Progenitor cell of endocrine pancreas (in vitro differentiated cells): Measurements from ENCODE around the gene TSR1. TPM values are rescaled to one million over a fixed set of nuclear protein-coding genes. Genes with fewer than 3 reads are reported as not detected.

Experiments used
- DNase-seq: peaks from one replicate; pipeline ENCODE4 v3.0.0; 2021; ENCODE audit warnings: low spot score; ENCODE audit not compliant: unreplicated experiment
- H3K27ac Mint-ChIP-seq: 2 replicates; pipeline ENCODE4 v1.8.0; 2021; ENCODE audit warnings: mild to moderate bottlenecking, moderate library complexity, mixed read lengths
- H3K27me3 Mint-ChIP-seq: 2 replicates; pipeline ENCODE4 v1.8.0; 2021; ENCODE audit warnings: mixed read lengths
- H3K36me3 Mint-ChIP-seq: 2 replicates; pipeline ENCODE4 v1.8.0; 2022; ENCODE audit warnings: mixed read lengths; ENCODE audit not compliant: insufficient read depth
- H3K4me1 Mint-ChIP-seq: 2 replicates; pipeline ENCODE4 v1.8.0; 2021; ENCODE audit warnings: low read depth, mixed read lengths
- H3K4me3 Mint-ChIP-seq: 2 replicates; pipeline ENCODE4 v1.8.0; 2021; ENCODE audit warnings: low read depth, mild to moderate bottlenecking, moderate library complexity, mixed read lengths
- H3K9me3 Mint-ChIP-seq: 2 replicates; pipeline ENCODE4 v1.8.0; 2021; ENCODE audit warnings: low read depth, mixed read lengths
- CTCF ChIP-seq: fragments of 200-600 bp; sonication (generic); IDR thresholded peaks from one replicate; pipeline ENCODE4 v1.5.0; 2021; ENCODE audit warnings: antibody characterized with exemption, mild to moderate bottlenecking; ENCODE audit not compliant: unreplicated experiment
- total RNA-seq: library from RNA; stranded (reverse); gene quantifications from 2 replicates; pipeline ENCODE4 v1.2.1, GENCODE V29; 2021

TSR1 gene
- total RNA-seq, 1 donor from 2014 or later: 33.5 TPM

- Mint-ChIP-seq H3K4me1 (peaks cover 11% of the 10 kb centered on the region), H3K36me3 (peaks cover 5% of the 10 kb centered on the region), H3K9me3 (no peaks in the 10 kb centered on the region), H3K27me3 (no peaks in the 10 kb centered on the region), H3K4me3 (no peak overlapping the region), H3K27ac (no peak overlapping the region)
- TF ChIP-seq CTCF: no peak
- no peak for DNase-seq
Observed at GRCh38 chr17:2346475-2346874, 10.2 kb upstream of the TSR1 start.

- TF ChIP-seq CTCF: no peak
- Mint-ChIP-seq H3K27ac (no peak overlapping the region), H3K27me3 (no peaks in the 10 kb centered on the region), H3K4me3 (no peak overlapping the region), H3K4me1 (peaks cover 11% of the 10 kb centered on the region), H3K9me3 (no peaks in the 10 kb centered on the region), H3K36me3 (peaks cover 5% of the 10 kb centered on the region)
- DNase-seq: no peak
Observed at GRCh38 chr17:2344528-2344927, 8.3 kb upstream of the TSR1 start.

GRCh38 chr17:2343421-2343820 is 7.2 kb upstream of the TSR1 start:
- no peak overlapping the region for H3K27ac Mint-ChIP-seq
- TF ChIP-seq CTCF: no peak
- H3K27me3 Mint-ChIP-seq: no peaks in the 10 kb centered on the region
- H3K4me1 Mint-ChIP-seq: peaks cover 12% of the 10 kb centered on the region
- DNase-seq: no peak
- no peak overlapping the region for H3K4me3 Mint-ChIP-seq
- no peaks in the 10 kb centered on the region for H3K9me3 Mint-ChIP-seq
- H3K36me3 Mint-ChIP-seq: peaks cover 5% of the 10 kb centered on the region

GRCh38 chr17:2338315-2338657 is 2.0 kb upstream of the TSR1 start:
- no peaks in the 10 kb centered on the region for H3K9me3 Mint-ChIP-seq

GRCh38 chr17:2337544-2338314 is 1.5 kb upstream of the TSR1 start:
- no peak for TF ChIP-seq CTCF
- peak; percentile 53 for DNase-seq
- H3K36me3 Mint-ChIP-seq: peaks cover 8% of the 10 kb centered on the region
- H3K27ac Mint-ChIP-seq: peak overlapping the region; percentile 85
- peak overlapping the region; percentile 98 for H3K4me3 Mint-ChIP-seq
- no peaks in the 10 kb centered on the region for H3K27me3 Mint-ChIP-seq
- no peaks in the 10 kb centered on the region for H3K9me3 Mint-ChIP-seq
- H3K4me1 Mint-ChIP-seq: peaks cover 15% of the 10 kb centered on the region

More at GRCh38 chr17:2338315-2338657, 2.0 kb upstream of the TSR1 start:
- H3K27ac Mint-ChIP-seq: peak overlapping the region; percentile 85
- H3K27me3 Mint-ChIP-seq: no peaks in the 10 kb centered on the region
- DNase-seq: no peak
- H3K36me3 Mint-ChIP-seq: peaks cover 8% of the 10 kb centered on the region
- no peak for TF ChIP-seq CTCF
- peak overlapping the region; percentile 82 for H3K4me3 Mint-ChIP-seq
- H3K4me1 Mint-ChIP-seq: peaks cover 15% of the 10 kb centered on the region
